ENCODE measurements around the gene PPP2R2B.
"Not testable (repeated sequence)": the region's sequence is repeated elsewhere in the genome, so short reads cannot be mapped to it uniquely, and the experiment has no call there.

PPP2R2B gene

GRCh38 chr5:146588331-146589027 is 290.1 kb downstream of the PPP2R2B start:
- DNase-seq: no peak

- no peak for DNase-seq
Observed at GRCh38 chr5:146586752-146587151, 291.8 kb downstream of the PPP2R2B start.

GRCh38 chr5:146584750-146585149 is 293.8 kb downstream of the PPP2R2B start:
- DNase-seq: no peak

- DNase-seq: no peak
Observed at GRCh38 chr5:146582051-146582596, 296.4 kb downstream of the PPP2R2B start.

GRCh38 chr5:146580237-146580636 is 298.3 kb downstream of the PPP2R2B start:
- DNase-seq: no peak

- no peak for DNase-seq
Observed at GRCh38 chr5:146574713-146575112, 303.8 kb downstream of the PPP2R2B start.

GRCh38 chr5:146568161-146568560 is 310.4 kb downstream of the PPP2R2B start:
- no peak for DNase-seq

GRCh38 chr5:146565764-146566367 is 312.7 kb downstream of the PPP2R2B start:
- DNase-seq: peak; percentile 33 to 54

- DNase-seq: no peak
Observed at GRCh38 chr5:146564007-146564762, 314.4 kb downstream of the PPP2R2B start.

GRCh38 chr5:146562461-146562860 is 316.1 kb downstream of the PPP2R2B start:
- no peak for DNase-seq

- DNase-seq: no peak
Observed at GRCh38 chr5:146561711-146562110, 316.8 kb downstream of the PPP2R2B start.

GRCh38 chr5:146560205-146560812 is 318.2 kb downstream of the PPP2R2B start:
- DNase-seq: no peak

- DNase-seq: not testable (repeated sequence)
Observed at GRCh38 chr5:146556884-146557283, 321.7 kb downstream of the PPP2R2B start.

GRCh38 chr5:146553446-146553845 is 325.1 kb downstream of the PPP2R2B start:
- no peak for DNase-seq

- no peak for DNase-seq
Observed at GRCh38 chr5:146549615-146550014, 328.9 kb downstream of the PPP2R2B start.

- no peak for DNase-seq
Observed at GRCh38 chr5:146548781-146549449, 329.6 kb downstream of the PPP2R2B start.

- no peak for DNase-seq
Observed at GRCh38 chr5:146544232-146544631, 334.3 kb downstream of the PPP2R2B start.

- peak; percentile 47 to 66 for DNase-seq
Observed at GRCh38 chr5:146541958-146542849, 336.4 kb downstream of the PPP2R2B start.

- DNase-seq: no peak
Observed at GRCh38 chr5:146540414-146540813, 338.1 kb downstream of the PPP2R2B start.

GRCh38 chr5:146539973-146540372 is 338.6 kb downstream of the PPP2R2B start:
- DNase-seq: no peak

GRCh38 chr5:146538432-146538831 is 340.1 kb downstream of the PPP2R2B start:
- no peak for DNase-seq

GRCh38 chr5:146533882-146534281 is 344.7 kb downstream of the PPP2R2B start:
- no peak for DNase-seq
